ENCODE data around the gene MAN2A2.
A peak's percentile ranks its signal among the peaks of the same experiment; 100 is the strongest.

The MAN2A2 gene

GRCh38 chr15:90866161-90866715 lies 36.9 kb upstream of the MAN2A2 start:
- no peaks in the 10 kb centered on the region for H4K20me1 ChIP-seq (ENCODE audit: control insufficient read depth, insufficient read depth, low read depth, low read length)
- H3K9me3 ChIP-seq (ENCODE audit: control insufficient read depth, insufficient read depth, low read length): no peaks in the 10 kb centered on the region
- no peaks in the 10 kb centered on the region for H3K9me2 ChIP-seq (replicated peaks; ENCODE audit: control insufficient read depth, low read length)
- no peaks in the 10 kb centered on the region for H3K79me2 ChIP-seq (ENCODE audit: control insufficient read depth, low read length)
- H3K4me1 ChIP-seq (ENCODE audit: control insufficient read depth, low read length): peaks cover 21% of the 10 kb centered on the region
- H3K4me3 ChIP-seq (ENCODE audit: low read length): no peak overlapping the region
- peaks cover 15% of the 10 kb centered on the region for H3F3A ChIP-seq (ENCODE audit: control insufficient read depth, insufficient read depth)
- H3K27ac ChIP-seq (ENCODE audit: low read depth, low read length): no peak overlapping the region
- 0 out of 2 replicates have a peak, but pooled peaks cover 2% of the 10 kb centered on the region for H3K27me3 ChIP-seq (ENCODE audit: control insufficient read depth, low read length)
- H3K36me3 ChIP-seq (ENCODE audit: control insufficient read depth, low read length): no peaks in the 10 kb centered on the region
- no peak overlapping the region for H3K4me2 ChIP-seq (ENCODE audit: low read length)
- TF ChIP-seq, protein P1, sequence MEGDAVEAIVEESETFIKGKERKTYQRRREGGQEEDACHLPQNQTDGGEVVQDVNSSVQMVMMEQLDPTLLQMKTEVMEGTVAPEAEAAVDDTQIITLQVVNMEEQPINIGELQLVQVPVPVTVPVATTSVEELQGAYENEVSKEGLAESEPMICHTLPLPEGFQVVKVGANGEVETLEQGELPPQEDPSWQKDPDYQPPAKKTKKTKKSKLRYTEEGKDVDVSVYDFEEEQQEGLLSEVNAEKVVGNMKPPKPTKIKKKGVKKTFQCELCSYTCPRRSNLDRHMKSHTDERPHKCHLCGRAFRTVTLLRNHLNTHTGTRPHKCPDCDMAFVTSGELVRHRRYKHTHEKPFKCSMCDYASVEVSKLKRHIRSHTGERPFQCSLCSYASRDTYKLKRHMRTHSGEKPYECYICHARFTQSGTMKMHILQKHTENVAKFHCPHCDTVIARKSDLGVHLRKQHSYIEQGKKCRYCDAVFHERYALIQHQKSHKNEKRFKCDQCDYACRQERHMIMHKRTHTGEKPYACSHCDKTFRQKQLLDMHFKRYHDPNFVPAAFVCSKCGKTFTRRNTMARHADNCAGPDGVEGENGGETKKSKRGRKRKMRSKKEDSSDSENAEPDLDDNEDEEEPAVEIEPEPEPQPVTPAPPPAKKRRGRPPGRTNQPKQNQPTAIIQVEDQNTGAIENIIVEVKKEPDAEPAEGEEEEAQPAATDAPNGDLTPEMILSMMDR (IDR thresholded peaks at IDR 0.05; ENCODE audit: low read depth, low read length, poor library complexity, severe bottlenecking): no peak
- no peak for TF ChIP-seq EZH2phosphoT487 (IDR thresholded peaks at IDR 0.05; ENCODE audit: borderline replicate concordance, low read length)

DNA sequence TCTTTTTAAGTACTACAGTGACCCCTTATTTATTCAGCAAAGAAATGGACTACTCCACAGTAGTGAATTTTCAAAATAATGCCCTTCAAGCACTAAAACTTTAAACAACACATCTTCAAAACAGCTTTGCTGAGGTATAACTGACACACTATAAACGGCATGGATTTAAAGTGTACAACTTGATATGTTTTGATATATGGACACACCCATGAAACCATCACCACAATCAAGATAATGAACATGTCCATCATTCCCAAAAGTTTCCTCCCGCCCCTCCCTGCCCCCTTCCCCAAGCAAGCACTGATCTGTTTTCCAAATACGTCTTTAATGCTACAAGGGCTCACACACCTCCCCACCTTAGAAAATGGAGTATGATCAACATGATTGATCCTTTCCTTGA lies 36.3 kb upstream of the MAN2A2 start:
- Histone ChIP-seq H3K36me3 (ENCODE audit: control insufficient read depth, low read length) (no peaks in the 10 kb centered on the region), H3K4me1 (ENCODE audit: control insufficient read depth, low read length) (peaks cover 21% of the 10 kb centered on the region), H3K79me2 (ENCODE audit: control insufficient read depth, low read length) (peaks cover 2% of the 10 kb centered on the region), H3K4me3 (ENCODE audit: low read length) (no peak overlapping the region), H3F3A (ENCODE audit: control insufficient read depth, insufficient read depth) (peaks cover 15% of the 10 kb centered on the region), H3K27me3 (ENCODE audit: control insufficient read depth, low read length) (0 out of 2 replicates have a peak, but pooled peaks cover 2% of the 10 kb centered on the region), H3K9me2 (replicated peaks; ENCODE audit: control insufficient read depth, low read length) (no peaks in the 10 kb centered on the region), H3K27ac (ENCODE audit: low read depth, low read length) (no peak overlapping the region), H4K20me1 (ENCODE audit: control insufficient read depth, insufficient read depth, low read depth, low read length) (no peaks in the 10 kb centered on the region), H3K9me3 (ENCODE audit: control insufficient read depth, insufficient read depth, low read length) (no peaks in the 10 kb centered on the region), H3K4me2 (ENCODE audit: low read length) (no peak overlapping the region)
- TF ChIP-seq, protein P1 (IDR thresholded peaks at IDR 0.05; ENCODE audit: low read depth, low read length, poor library complexity, severe bottlenecking): no peak
- no peak for TF ChIP-seq EZH2phosphoT487 (IDR thresholded peaks at IDR 0.05; ENCODE audit: borderline replicate concordance, low read length)

DNA sequence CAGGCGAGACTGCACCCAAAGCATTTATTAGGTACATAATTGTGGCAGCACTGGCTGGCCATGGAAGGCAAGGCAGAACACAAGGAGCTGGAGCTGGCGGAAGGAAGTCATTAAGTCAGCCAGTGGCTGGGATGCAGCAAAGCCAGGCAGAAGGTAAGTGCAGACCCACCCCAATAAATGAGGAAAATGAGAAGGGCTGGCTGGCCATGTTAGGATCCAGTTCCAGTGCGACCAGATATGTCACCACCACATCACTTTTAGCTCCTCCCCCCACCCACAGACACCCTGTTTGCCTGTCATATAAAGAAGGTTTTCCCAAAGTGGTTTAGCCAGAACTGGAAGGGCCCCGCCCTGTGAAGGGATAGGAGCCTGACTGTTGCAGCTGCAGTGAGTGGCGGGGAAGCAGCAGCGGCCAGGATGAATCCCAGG lies 34.8 kb upstream of the MAN2A2 start, which contains the start of gene FURIN:
Gene FURIN, plus strand, starts transcription at position 328 of the 429 bp plus-strand sequence. CDS start 7,153 bp downstream, outside the sequence.
- Histone ChIP-seq H3K36me3 (ENCODE audit: control insufficient read depth, low read length) (no peaks in the 10 kb centered on the region), H3K9me3 (ENCODE audit: control insufficient read depth, insufficient read depth, low read length) (no peaks in the 10 kb centered on the region), H3K79me2 (ENCODE audit: control insufficient read depth, low read length) (peaks cover 17% of the 10 kb centered on the region), H3F3A (ENCODE audit: control insufficient read depth, insufficient read depth) (peaks cover 15% of the 10 kb centered on the region), H4K20me1 (ENCODE audit: control insufficient read depth, insufficient read depth, low read depth, low read length) (no peaks in the 10 kb centered on the region), H3K9me2 (replicated peaks; ENCODE audit: control insufficient read depth, low read length) (no peaks in the 10 kb centered on the region), H3K4me2 (ENCODE audit: low read length) (peak within 1 kb of the TSS; percentile 74; the same call in 1 of the 2 replicates), H3K27me3 (ENCODE audit: control insufficient read depth, low read length) (0 out of 2 replicates have a peak, but pooled peaks cover 2% of the 10 kb centered on the region), H3K4me1 (ENCODE audit: control insufficient read depth, low read length) (peaks cover 32% of the 10 kb centered on the region), H3K27ac (ENCODE audit: low read depth, low read length) (0 out of 2 replicates have a peak within 1 kb of the TSS, but pooled peaks have one; percentile 12), H3K4me3 (ENCODE audit: low read length) (no peak within 1 kb of the TSS)
- TF ChIP-seq, protein P1 (IDR thresholded peaks at IDR 0.05; ENCODE audit: low read depth, low read length, poor library complexity, severe bottlenecking): no peak
- no peak for TF ChIP-seq EZH2phosphoT487 (IDR thresholded peaks at IDR 0.05; ENCODE audit: borderline replicate concordance, low read length)

Data from DOHH2 (cell line).